ENCODE results near the gene MYT1. TPM values are rescaled to one million over a fixed set of nuclear protein-coding genes. Genes with fewer than 3 reads are reported as not detected.

MYT1 gene
- total RNA-seq (2021) (1.9 to 4.3 TPM (median 2.0 TPM) in 3 replicates), Bru-seq, nascent RNA (percentile 31 among the genes with signal in this experiment)
- long read RNA-seq, experiment 1, partial matches to known transcripts, result 0 of 3 reads
- long read RNA-seq, experiment 1, other reads (novel, unspliced or antisense), result 3 of 3 reads
- long read RNA-seq, experiment 2, partial matches to known transcripts, result 0 of 3 reads
- long read RNA-seq, experiment 2, other reads (novel, unspliced or antisense), result 3 of 3 reads
- long read RNA-seq, experiment 3, result 0 reads

DNA sequence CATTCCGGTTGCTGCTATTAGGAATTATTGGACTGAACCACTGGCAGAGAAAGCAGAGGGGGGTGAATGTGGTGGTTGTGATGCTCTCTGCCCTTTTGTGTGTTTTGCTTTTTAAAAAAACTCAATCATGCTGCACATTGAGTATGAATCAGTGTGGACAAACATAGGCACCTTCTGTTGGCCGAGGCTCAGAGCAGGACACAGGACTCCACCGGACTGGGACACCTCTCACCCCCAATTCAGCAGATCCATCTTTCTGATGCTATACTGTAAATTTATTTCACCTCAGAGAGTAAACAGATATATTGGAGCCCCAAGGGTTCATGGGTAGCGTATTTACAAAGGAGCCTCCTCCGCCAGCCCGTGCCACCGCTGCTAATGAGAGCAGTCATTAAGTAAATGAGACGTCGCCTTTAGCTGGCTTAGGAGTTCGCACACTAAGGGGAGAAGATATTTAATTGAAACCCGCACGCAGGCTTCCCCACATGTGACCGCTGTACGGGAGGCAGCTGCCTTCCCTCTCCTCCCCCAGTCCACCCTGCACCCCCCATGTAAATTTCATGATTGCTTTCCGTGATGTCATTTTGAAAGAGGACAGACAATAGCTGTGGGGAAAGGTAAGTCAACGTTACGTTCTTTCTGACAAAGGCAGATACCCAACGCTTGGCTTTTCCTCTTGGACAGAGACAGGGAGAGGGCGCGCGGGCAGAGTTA lies at the start of gene MYT1:
Gene MYT1 (plus strand): TSS at position 330 of the 714 bp plus-strand sequence. CDS start 34,410 bp downstream, outside the sequence.
- Mint-ChIP-seq H3K4me3 (no peak within 1 kb of the TSS), H3K27ac (peak within 1 kb of the TSS; percentile 34; the same call in 1 of the 2 replicates), H3K9me3 (no peaks in the 10 kb centered on the region), H3K4me1 (peaks cover 70% of the 10 kb centered on the region), H3K36me3 (no peaks in the 10 kb centered on the region), H3K27me3 (ENCODE audit: low read depth) (peaks cover 37% of the 10 kb centered on the region)
- ChIA-PET CTCF (interaction anchor here (0.7 kb wide), 1 partner anchor 707 kb away, joined by 3 read pairs; no protein-coding TSS in a partner anchor), POLR2A (no interaction called here)
- TF ChIP-seq FOXJ3 (CRISPR knock-in tag; IDR thresholded peaks at IDR 0.05; ENCODE audit: borderline replicate concordance), result no peak
- TF ChIP-seq, protein P1, sequence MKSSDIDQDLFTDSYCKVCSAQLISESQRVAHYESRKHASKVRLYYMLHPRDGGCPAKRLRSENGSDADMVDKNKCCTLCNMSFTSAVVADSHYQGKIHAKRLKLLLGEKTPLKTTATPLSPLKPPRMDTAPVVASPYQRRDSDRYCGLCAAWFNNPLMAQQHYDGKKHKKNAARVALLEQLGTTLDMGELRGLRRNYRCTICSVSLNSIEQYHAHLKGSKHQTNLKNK (CRISPR knock-in tag; IDR thresholded peaks at IDR 0.05), result no peak
- TF ChIP-seq, protein P2, sequence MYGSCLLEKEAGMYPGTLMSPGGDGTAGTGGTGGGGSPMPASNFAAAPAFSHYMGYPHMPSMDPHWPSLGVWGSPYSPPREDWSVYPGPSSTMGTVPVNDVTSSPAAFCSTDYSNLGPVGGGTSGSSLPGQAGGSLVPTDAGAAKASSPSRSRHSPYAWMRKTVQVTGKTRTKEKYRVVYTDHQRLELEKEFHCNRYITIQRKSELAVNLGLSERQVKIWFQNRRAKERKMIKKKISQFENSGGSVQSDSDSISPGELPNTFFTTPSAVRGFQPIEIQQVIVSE (CRISPR knock-in tag; IDR thresholded peaks at IDR 0.05; ENCODE audit: borderline replicate concordance), result no peak
- TF ChIP-seq, protein P3, sequence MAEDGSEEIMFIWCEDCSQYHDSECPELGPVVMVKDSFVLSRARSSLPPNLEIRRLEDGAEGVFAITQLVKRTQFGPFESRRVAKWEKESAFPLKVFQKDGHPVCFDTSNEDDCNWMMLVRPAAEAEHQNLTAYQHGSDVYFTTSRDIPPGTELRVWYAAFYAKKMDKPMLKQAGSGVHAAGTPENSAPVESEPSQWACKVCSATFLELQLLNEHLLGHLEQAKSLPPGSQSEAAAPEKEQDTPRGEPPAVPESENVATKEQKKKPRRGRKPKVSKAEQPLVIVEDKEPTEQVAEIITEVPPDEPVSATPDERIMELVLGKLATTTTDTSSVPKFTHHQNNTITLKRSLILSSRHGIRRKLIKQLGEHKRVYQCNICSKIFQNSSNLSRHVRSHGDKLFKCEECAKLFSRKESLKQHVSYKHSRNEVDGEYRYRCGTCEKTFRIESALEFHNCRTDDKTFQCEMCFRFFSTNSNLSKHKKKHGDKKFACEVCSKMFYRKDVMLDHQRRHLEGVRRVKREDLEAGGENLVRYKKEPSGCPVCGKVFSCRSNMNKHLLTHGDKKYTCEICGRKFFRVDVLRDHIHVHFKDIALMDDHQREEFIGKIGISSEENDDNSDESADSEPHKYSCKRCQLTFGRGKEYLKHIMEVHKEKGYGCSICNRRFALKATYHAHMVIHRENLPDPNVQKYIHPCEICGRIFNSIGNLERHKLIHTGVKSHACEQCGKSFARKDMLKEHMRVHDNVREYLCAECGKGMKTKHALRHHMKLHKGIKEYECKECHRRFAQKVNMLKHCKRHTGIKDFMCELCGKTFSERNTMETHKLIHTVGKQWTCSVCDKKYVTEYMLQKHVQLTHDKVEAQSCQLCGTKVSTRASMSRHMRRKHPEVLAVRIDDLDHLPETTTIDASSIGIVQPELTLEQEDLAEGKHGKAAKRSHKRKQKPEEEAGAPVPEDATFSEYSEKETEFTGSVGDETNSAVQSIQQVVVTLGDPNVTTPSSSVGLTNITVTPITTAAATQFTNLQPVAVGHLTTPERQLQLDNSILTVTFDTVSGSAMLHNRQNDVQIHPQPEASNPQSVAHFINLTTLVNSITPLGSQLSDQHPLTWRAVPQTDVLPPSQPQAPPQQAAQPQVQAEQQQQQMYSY (CRISPR knock-in tag; IDR thresholded peaks at IDR 0.05), result no peak
- TF ChIP-seq ZNF671 (CRISPR knock-in tag; IDR thresholded peaks at IDR 0.05), result no peak
- TF ChIP-seq JUN (CRISPR knock-in tag; IDR thresholded peaks at IDR 0.05), result no peak
- TF ChIP-seq SP1 (CRISPR knock-in tag; conservative IDR thresholded peaks at IDR 0.05), result no peak
- no peak for TF ChIP-seq ZNF416 (CRISPR knock-in tag; IDR thresholded peaks at IDR 0.05)
- TF ChIP-seq, protein P4, sequence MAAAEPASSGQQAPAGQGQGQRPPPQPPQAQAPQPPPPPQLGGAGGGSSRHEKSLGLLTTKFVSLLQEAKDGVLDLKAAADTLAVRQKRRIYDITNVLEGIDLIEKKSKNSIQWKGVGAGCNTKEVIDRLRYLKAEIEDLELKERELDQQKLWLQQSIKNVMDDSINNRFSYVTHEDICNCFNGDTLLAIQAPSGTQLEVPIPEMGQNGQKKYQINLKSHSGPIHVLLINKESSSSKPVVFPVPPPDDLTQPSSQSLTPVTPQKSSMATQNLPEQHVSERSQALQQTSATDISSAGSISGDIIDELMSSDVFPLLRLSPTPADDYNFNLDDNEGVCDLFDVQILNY (CRISPR knock-in tag; IDR thresholded peaks at IDR 0.05), result no peak
- TF ChIP-seq RORB (CRISPR knock-in tag; IDR thresholded peaks at IDR 0.05), result no peak
- TF ChIP-seq EMX1 (CRISPR knock-in tag; IDR thresholded peaks at IDR 0.05), result no peak
- no peak for TF ChIP-seq ZNF232 (CRISPR knock-in tag; IDR thresholded peaks at IDR 0.05)
- TF ChIP-seq ZNF219 (CRISPR knock-in tag; IDR thresholded peaks at IDR 0.05; ENCODE audit: borderline replicate concordance), result no peak
- TF ChIP-seq FOXK1 (CRISPR knock-in tag; IDR thresholded peaks at IDR 0.05), result no peak
- no peak for TF ChIP-seq FOXP1 (CRISPR knock-in tag; IDR thresholded peaks at IDR 0.05; ENCODE audit: borderline replicate concordance)
- no peak for DNase-seq (ENCODE audit: low spot score)
- ATAC-seq, result no peak

DNA sequence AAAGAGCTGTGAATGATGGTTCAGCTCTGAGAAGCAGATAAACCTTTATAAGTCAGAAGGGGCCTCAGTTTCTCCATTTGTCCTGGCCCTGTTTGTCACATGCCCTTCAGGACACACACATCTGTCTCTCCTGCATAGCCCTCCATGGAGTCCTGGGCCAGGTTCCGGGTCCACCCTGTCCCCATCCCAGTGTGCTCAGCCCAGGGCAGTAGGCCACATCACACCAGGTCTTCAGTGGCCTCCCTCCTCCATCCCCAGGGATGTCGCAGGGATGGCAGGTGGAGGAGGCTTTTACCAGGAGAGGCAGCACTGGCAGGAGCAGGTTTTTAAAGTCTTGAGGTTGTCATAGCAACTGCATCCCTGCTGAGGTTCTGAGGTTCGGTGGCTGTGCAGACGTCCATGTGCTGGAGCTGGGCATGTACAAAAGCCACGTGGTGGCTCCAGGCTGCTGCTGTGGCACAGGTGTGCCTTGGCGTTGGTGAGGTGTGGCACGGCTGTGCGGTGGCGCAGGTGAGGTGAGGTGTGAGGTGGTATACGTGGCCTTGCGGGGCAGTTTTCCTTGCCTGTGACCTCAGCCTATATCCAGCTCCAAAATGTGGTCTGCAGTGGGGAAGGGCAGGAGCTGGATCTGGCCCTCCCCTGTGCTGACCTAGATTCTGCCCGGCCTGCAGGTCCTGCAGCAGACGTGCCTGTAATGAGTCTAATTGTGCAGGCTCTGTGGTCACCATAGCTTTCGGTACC lies 48.9 kb upstream of the MYT1 start:
- no peaks in the 10 kb centered on the region for H3K9me3 Mint-ChIP-seq
- TF ChIP-seq, protein P3 (CRISPR knock-in tag; IDR thresholded peaks at IDR 0.05), result no peak
- TF ChIP-seq, protein P5, sequence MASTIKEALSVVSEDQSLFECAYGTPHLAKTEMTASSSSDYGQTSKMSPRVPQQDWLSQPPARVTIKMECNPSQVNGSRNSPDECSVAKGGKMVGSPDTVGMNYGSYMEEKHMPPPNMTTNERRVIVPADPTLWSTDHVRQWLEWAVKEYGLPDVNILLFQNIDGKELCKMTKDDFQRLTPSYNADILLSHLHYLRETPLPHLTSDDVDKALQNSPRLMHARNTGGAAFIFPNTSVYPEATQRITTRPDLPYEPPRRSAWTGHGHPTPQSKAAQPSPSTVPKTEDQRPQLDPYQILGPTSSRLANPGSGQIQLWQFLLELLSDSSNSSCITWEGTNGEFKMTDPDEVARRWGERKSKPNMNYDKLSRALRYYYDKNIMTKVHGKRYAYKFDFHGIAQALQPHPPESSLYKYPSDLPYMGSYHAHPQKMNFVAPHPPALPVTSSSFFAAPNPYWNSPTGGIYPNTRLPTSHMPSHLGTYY (CRISPR knock-in tag; IDR thresholded peaks at IDR 0.05), result no peak

More for the DNA sequence above, 48.9 kb upstream of the MYT1 start:
- CTCF ChIA-PET, result interaction anchor here (1.3 to 5.9 kb wide), 4 partner anchors 13 to 46 kb away, joined by 4 to 30 read pairs (median 12); partner anchors contain the start of gene LKAAEAR1
- Mint-ChIP-seq H3K4me1 (peaks cover 5% of the 10 kb centered on the region), H3K4me3 (no peak overlapping the region), H3K36me3 (no peaks in the 10 kb centered on the region), H3K27ac (no peak overlapping the region), H3K27me3 (ENCODE audit: low read depth) (no peaks in the 10 kb centered on the region)
- POLR2A ChIA-PET, result no interaction called here
- no peak for ATAC-seq
- DNase-seq (ENCODE audit: low spot score), result no peak
